Adipose tissue (tissue), 3 donors: ENCODE data around the gene NIM1K. TPM values are rescaled to one million over a fixed set of nuclear protein-coding genes. Genes with fewer than 3 reads are reported as not detected.
"Not testable (repeated sequence)": the region's sequence is repeated elsewhere in the genome, so short reads cannot be mapped to it uniquely, and the experiment has no call there.

ENCODE experiments used
- H3K27ac ChIP-seq: one replicate; pipeline ENCODE4 v1.5.1; 2013; ENCODE audit warnings: low read depth, low read length
- WGBS, 3 donors: extraction: QIAGEN DNeasy Blood & Tissue Kit; methylation state at CpG; one replicate each; pipeline ENCODE4 v1.1.7; 2013; 5-methylcytosine and 5-hydroxymethylcytosine counted together
- polyA plus RNA-seq, 3 donors: library from polyadenylated mRNA; stranded (reverse); fragments of 200-250 nt; gene quantifications; one replicate each; pipeline ENCODE4 v1.2.3, GENCODE V29; 2013
- donor health status: healthy with polysubstance abuse.
- donor health status: Bipolar disorder and iron deficiency.
- donor health status: healthy.

NIM1K gene
- polyA plus RNA-seq, 3 donors = 0.20 to 0.34 (median 0.33) TPM

GRCh38 chr5:43300112-43300511, 108.1 kb downstream of the NIM1K start:
- H3K27ac ChIP-seq = no peak overlapping the region
- WGBS, 3 donors = 95 to 97% (median 96%) methylated on average over 1 of the region's 1 CpG

DNA sequence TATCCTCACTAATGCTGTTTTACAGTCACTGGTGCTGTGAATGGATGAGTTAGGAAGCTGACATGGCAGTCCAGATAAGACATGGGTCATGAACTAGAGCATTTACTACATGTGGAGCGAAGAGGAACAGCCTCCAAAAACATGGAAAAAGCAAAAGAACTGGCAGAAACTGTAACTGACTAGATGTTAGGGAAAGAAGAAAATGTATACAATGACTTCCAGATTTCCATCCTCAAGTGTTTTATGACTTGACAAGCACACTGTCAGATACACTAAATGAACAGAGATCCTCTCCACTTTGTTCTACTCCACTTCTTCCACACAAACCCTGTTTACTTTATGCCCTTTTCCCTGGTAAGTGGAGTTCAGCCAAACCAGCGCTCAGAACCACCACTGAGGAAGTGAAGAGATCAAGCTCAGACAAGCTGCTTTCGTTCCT, 109.6 kb downstream of the NIM1K start:
- no peak overlapping the region for H3K27ac ChIP-seq
- 48 to 86% (median 69%) methylated on average over 3 of the region's 3 CpGs for WGBS, 3 donors

- H3K27ac ChIP-seq = no peak overlapping the region
- WGBS, 3 donors = 93 to 97% (median 94%) methylated on average over 3 of the region's 3 CpGs
These were observed 110.5 kb downstream of the NIM1K start for GRCh38 chr5:43302481-43302880.

- 92 to 96% (median 94%) methylated on average over 4 of the region's 4 CpGs for WGBS, 3 donors
- no peak overlapping the region for H3K27ac ChIP-seq
These were observed 111.2 kb downstream of the NIM1K start for GRCh38 chr5:43303242-43303641.

DNA sequence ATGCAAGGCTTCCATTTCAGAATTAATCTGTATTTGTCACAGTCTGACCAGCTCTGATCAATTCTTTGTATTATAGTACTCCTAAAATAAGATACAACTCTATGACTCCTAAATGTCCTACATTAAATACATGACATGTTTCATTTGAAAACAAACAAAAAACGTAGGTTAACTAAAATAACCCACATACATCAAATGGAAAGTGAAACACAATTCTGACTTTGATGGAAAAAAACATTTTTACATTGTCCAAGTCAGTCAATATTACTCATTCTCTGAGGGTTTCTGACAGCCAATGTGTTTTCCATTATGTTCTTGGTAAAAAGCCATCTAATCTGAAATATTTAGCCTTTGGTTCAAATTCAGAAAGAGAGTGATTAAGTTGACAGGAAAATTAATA, 112.5 kb downstream of the NIM1K start:
- H3K27ac ChIP-seq = no peak overlapping the region
- WGBS, 3 donors = 39 to 54% (median 52%) methylated on average over 1 of the region's 1 CpG

GRCh38 chr5:43305948-43306565, 114.0 kb downstream of the NIM1K start:
- WGBS, 3 donors = 63 to 75% (median 67%) methylated on average over 1 of the region's 1 CpG
- H3K27ac ChIP-seq = no peak overlapping the region

DNA sequence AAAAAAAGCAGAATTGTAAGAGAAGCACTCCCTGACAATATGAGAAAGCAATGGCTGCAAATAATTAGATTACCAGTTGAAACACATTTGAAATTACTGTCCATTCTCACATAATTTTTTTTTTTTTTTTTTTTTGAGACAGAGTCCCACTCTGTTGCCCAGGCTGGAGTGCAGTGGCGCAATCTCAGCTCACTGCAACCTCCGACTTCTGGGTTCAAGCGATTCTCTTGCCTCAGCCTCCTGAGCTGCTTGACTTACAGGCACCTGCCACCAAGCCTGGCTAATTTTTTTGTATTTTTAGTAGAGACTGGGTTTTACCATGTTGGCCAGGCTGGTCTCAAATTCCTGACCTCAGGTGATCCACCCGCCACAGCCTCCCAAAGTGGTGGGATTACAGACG, 114.9 kb downstream of the NIM1K start:
- H3K27ac ChIP-seq = not testable (repeated sequence)
- WGBS, 3 donors = 81 to 91% (median 84%) methylated on average over 5 of the region's 5 CpGs

- 87 to 92% (median 87%) methylated on average over 3 of the region's 3 CpGs for WGBS, 3 donors
- no peak overlapping the region for H3K27ac ChIP-seq
These were observed 117.1 kb downstream of the NIM1K start for GRCh38 chr5:43309122-43309521.

DNA sequence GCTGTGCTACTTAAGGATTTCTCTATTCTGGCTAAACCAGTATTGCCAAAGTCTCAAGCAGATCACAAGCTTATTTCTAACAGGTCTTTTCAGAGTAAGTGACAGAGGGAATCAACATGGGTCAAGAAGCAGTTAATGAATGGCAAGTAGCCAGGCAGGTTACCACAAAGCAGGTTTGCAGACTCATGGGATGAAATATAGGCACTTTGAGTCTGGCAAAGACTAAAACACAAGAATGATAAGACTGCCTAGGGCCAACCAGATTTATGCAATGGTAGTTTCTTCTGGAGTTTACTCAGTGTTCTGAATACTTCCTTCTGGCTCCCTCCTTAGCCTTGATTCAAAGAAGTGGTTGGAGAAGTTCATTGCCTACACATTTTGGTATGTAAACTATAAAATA, 117.6 kb downstream of the NIM1K start:
- no peak overlapping the region for H3K27ac ChIP-seq

GRCh38 chr5:43312076-43312661, 120.1 kb downstream of the NIM1K start:
- 20 to 43% (median 35%) methylated on average over 6 of the region's 6 CpGs for WGBS, 3 donors
- H3K27ac ChIP-seq = no peak overlapping the region

DNA sequence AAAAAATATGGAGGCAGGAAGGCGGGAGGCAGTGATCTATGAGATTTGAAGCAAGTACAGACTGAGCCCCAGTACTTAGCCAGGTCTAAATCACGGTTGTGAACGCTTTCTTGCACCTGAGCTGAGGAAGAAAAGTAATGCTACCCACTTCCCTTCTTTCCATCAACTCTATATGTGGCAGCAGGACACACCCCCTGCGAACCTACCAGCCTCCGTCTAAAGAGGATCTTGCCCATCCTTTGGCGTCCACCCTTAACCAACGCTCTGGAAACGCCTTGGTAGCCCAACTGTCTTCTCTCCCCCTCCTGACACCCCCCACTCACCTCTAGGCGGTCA, 120.6 kb downstream of the NIM1K start:
- WGBS, 3 donors = 1 to 3% (median 2%) methylated on average over 9 of the region's 9 CpGs
- H3K27ac ChIP-seq = no peak overlapping the region

DNA sequence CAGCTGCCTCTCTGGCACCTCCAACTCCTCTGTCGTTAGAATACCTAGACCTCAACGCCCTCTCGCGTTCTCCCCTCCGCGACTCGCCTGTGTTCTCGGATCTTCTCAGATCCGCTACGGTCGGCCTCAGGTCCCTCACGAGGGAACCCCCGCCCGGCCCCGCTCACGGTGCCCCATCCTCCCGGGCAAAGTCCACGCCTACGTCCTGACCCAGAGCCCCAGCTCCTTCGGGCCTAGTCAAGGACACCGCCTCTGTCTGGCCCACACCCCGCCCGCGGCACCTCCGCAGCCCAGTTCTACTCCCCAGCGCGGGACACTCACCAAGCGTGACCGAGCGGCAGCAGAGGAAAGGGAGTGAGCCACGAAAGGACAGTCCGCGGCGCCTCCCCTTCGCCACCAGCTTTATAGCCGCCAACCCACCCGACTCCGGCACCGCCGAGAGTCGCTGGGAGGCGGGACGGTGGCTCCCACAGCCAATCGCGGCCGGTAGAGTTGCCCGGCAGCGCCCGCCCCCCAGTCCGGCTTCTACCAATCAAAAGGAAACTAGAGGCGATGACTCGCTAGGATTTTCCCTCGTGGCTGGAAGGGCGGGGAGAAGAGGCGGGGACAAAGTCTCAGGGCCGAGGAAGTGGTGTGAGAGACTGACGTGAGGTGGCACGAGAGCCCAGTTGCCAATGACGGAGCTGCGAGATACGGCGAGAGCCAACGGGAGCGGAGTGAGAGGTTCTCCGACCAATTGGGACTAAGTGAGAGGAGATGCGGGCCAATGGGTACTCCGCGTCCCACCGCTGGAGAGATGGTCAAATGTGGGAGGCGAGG, 121.2 kb downstream of the NIM1K start, which contains the start of gene HMGCS1:
TSS of gene HMGCS1 (minus strand) at position 378 of the 819 bp plus-strand sequence. CDS start 14,447 bp downstream, outside the sequence.
- peak within 1 kb of the TSS; percentile 29 for H3K27ac ChIP-seq
- WGBS, 3 donors = 0 to 1% (median 0%) methylated on average over 70 of the region's 70 CpGs

DNA sequence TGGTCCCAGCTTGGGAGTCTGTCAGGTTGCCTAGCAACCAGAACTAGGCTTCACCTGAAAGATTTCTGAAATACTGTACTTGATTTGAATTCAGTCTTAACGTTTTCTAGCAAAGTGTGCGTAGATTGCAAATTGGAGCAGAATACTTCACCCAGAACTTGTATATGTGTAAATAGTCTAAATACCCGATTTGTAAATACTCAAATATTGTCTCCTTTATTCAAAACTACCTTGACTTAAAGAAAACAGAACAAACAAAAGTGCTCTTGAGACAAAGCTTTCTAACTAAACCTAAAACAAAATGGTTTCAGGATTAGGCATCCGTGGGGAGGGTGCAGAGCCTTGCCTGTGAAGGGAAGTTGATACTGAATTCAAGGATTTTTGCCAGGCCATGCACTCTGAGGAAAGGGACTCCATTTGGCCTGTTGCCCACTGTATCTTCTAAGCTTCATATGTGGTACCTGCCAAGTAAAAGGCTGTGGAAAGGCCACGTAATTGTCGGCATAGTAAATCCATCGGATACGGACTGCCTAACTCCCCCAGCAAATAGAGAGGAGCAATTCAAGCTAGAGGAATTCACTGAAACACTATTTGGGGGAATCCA, 121.9 kb downstream of the NIM1K start:
- 38 to 46% (median 42%) methylated on average over 8 of the region's 8 CpGs for WGBS, 3 donors
- no peak overlapping the region for H3K27ac ChIP-seq

DNA sequence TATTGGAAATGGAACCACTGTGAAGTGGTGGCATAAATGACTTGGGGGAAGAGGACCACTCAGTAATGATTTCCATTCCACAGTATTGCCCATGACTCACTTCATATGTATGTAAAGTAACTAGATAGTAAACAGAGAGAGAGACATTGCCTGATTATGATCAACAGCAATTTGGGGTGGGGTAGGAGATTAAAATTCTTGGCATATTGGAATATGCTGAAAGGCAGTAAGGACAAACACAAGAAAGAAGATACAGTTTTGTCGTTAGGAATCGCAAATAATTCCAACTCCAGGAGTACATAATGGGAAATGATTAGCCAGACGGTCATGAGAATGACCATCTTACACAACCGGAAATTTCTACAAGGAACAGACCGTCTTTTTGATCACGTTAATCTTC, 122.7 kb downstream of the NIM1K start:
- no peak overlapping the region for H3K27ac ChIP-seq
- 93 to 98% (median 96%) methylated on average over 6 of the region's 6 CpGs for WGBS, 3 donors

DNA sequence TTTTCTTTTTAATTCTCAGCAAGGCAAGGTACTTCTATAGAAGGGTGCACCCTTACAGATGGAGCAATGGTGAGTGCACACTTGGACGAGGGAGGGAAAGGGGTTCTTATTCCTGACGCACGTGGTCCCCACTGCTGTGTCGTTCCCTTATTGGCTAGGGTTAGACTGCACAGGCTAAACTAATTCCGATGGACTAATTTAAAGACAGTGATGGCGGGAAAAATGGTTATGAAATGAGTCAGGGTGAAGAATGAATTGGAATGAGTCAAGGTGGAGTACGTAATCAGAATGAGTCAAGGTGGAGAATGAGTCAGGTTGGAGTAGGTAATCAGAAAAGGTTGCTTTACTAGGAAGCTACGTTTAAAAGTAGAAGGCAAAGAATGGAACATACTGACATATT, 123.2 kb downstream of the NIM1K start:
- whole genome bisulfite sequencing, 3 donors = 89 to 94% (median 93%) methylated on average over 8 of the region's 8 CpGs

GRCh38 chr5:43315682-43316081, 123.7 kb downstream of the NIM1K start:
- H3K27ac ChIP-seq = no peak overlapping the region
- WGBS, 3 donors = 84 to 92% (median 85%) methylated on average over 3 of the region's 3 CpGs

More for the DNA sequence above, 123.2 kb downstream of the NIM1K start:
- H3K27ac ChIP-seq = no peak overlapping the region

DNA sequence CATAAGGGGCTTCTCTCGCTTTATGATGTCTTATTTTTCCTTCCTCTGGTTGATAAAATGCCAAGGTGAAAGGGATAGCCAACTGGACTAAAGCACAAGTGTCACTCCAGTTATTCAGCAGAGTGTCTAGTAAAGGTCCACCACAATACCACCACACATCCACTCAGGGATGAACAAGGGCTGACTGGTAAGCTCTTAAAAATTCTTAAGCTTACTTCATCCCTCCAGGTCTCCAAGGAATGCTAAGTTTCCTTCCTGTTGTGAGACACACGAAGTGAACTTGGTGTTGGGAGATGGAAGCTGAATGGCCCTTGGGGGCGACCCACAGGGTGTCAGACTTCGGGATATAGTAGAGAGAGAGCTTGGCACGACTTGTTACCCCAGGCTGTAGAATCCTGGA, 124.4 kb downstream of the NIM1K start:
- no peak overlapping the region for H3K27ac ChIP-seq
- WGBS, 3 donors = 86 to 89% (median 86%) methylated on average over 5 of the region's 5 CpGs

- 74 to 85% (median 80%) methylated on average over 4 of the region's 4 CpGs for WGBS, 3 donors
- no peak overlapping the region for H3K27ac ChIP-seq
These were observed 128.8 kb downstream of the NIM1K start for GRCh38 chr5:43320846-43321245.

DNA sequence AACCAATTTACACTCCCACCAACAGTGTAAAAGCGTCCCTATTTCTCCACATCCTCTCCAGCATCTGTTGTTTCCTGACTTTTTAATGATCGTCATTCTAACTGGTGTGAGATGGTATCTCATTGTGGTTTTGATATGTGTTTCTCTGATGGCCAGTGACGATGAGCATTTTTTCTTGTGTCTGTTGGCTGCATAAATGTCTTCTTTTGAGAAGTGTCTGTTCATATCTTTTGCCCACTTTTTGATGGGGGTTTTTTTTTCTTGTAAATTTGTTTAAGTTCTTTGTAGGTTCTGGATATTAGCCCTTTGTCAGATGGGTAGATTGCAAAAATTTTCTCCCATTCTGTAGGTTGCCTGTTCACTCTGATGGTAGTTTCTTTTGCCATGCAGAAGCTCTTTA, 131.5 kb downstream of the NIM1K start:
- 48 to 79% (median 56%) methylated on average over 3 of the region's 3 CpGs for WGBS, 3 donors
- not testable (repeated sequence) for H3K27ac ChIP-seq
